Lung (tissue), 12 donors: ENCODE results near the gene NRG4. TPM values are rescaled to one million over a fixed set of nuclear protein-coding genes. Genes with fewer than 3 reads are reported as not detected.
A peak's percentile ranks its signal among the peaks of the same experiment; 100 is the strongest.

Source experiments
- ATAC-seq: fragments of 200-7000 bp; cut with Tn5 transposase; one replicate; pipeline ENCODE4 v1.9.1; 2020; ENCODE audit warnings: moderate number of reproducible peaks; ENCODE audit not compliant: insufficient read depth, low FRiP score
- DNase-seq, 3 donors: peaks; one replicate each; pipeline ENCODE4 v3.0.0-alpha.2; 2013 to 2017
- H3K27ac ChIP-seq, 2 donors: one replicate each; pipeline ENCODE4 v1.5.1; 2013; ENCODE audit warnings: mild to moderate bottlenecking in 2 of 2, moderate library complexity in 2 of 2, control low read depth in 1 of 2, inconsistent platforms in 1 of 2, low read depth in 1 of 2, low read length in 1 of 2
- H3K27me3 ChIP-seq, 3 donors: one replicate each; pipeline ENCODE4 v1.5.1; 2013; ENCODE audit warnings: low read length in 2 of 3; ENCODE audit not compliant: control insufficient read depth in 3 of 3, insufficient read depth in 3 of 3
- H3K36me3 ChIP-seq, 4 donors: one replicate each; pipeline ENCODE4 v1.5.1; 2013; ENCODE audit warnings: low read length in 4 of 4, mild to moderate bottlenecking in 1 of 4, moderate library complexity in 1 of 4; ENCODE audit not compliant: control insufficient read depth in 4 of 4, insufficient read depth in 4 of 4
- H3K4me1 ChIP-seq, 5 donors: one replicate each; pipeline ENCODE4 v1.5.1; 2013; ENCODE audit warnings: low read length in 5 of 5, mild to moderate bottlenecking in 2 of 5, moderate library complexity in 1 of 5; ENCODE audit not compliant: control insufficient read depth in 5 of 5, insufficient read depth in 5 of 5
- H3K4me3 ChIP-seq: one replicate; pipeline ENCODE4 v1.5.1; 2013; ENCODE audit warnings: mild to moderate bottlenecking, control low read depth, moderate library complexity
- H3K9ac ChIP-seq, 2 donors: one replicate each; pipeline ENCODE4 v1.5.1; 2013; ENCODE audit warnings: low read length in 2 of 2, control low read depth in 1 of 2; ENCODE audit not compliant: insufficient read depth in 1 of 2
- H3K9me3 ChIP-seq, 4 donors: one replicate each; pipeline ENCODE4 v1.5.1; 2013; ENCODE audit warnings: low read length in 3 of 4, mild to moderate bottlenecking in 1 of 4, moderate library complexity in 1 of 4; ENCODE audit not compliant: control insufficient read depth in 4 of 4, insufficient read depth in 3 of 4
- WGBS, 2 donors: extraction: QIAGEN DNeasy Blood & Tissue Kit; methylation state at CpG; one replicate each; pipeline ENCODE4 v1.1.7; 2013; 5-methylcytosine and 5-hydroxymethylcytosine counted together
- polyA plus RNA-seq, 2 donors: library from polyadenylated mRNA; stranded (reverse); fragments of 200-250 nt; gene quantifications; one replicate each; pipeline ENCODE4 v1.2.1, GENCODE V29; 2013
- total RNA-seq, 2 donors: library from RNA; depleted of rRNA in 1 of 2; stranded (reverse); fragments of >200 nt in 1 of 2; gene quantifications; one replicate each; pipeline ENCODE4 v1.2.1, GENCODE V29; 2014 to 2021
- TF ChIP-seq, protein P1 (sequence below): IDR thresholded peaks from 2 replicates; pipeline ENCODE4 v1.5.1; 2012; ENCODE audit warnings: mild to moderate bottlenecking; ENCODE audit errors: control extremely low read depth, extremely low read depth
- donor health status: control.
- donor health status: control.
- donor health status: Bipolar disorder and iron deficiency.
- donor health status: healthy.
- donor health status: DM: yes; HTN: yes; CAD: no.

The NRG4 gene
- total and polyA plus RNA-seq, 4 donors, result 0.65 to 4.8 (median 2.7) TPM

DNA sequence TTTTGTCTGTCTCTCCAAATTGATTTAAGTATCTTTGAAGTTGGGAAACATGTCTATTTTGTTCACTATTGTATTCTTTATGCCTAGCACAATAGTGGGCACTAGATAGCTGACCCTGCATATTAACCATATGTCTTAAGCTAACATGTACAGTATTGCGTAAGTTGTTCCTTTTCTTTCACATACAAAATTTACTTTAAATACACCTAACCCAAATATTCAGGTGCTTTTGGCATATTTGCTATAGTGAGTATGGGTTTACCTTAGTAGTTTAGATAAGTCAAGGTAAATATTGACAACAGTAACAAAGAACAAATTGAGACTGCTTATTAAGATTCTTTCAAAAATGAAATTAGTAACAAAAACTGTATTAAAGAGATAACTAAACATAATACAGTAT is 50.9 kb downstream of the NRG4 start:
- H3K4me1 ChIP-seq, result no peaks in the 10 kb centered on the region
- H3K36me3 ChIP-seq, result no peaks in the 10 kb centered on the region
- ATAC-seq (no peak), DNase-seq (peak in 1 of 3 donors; percentile 5)
- no peaks in the 10 kb centered on the region for H3K27me3 ChIP-seq
- peaks cover 0 to 3% (median 0%) of the 10 kb centered on the region in 4 donors for H3K9me3 ChIP-seq
- TF ChIP-seq, protein P1, sequence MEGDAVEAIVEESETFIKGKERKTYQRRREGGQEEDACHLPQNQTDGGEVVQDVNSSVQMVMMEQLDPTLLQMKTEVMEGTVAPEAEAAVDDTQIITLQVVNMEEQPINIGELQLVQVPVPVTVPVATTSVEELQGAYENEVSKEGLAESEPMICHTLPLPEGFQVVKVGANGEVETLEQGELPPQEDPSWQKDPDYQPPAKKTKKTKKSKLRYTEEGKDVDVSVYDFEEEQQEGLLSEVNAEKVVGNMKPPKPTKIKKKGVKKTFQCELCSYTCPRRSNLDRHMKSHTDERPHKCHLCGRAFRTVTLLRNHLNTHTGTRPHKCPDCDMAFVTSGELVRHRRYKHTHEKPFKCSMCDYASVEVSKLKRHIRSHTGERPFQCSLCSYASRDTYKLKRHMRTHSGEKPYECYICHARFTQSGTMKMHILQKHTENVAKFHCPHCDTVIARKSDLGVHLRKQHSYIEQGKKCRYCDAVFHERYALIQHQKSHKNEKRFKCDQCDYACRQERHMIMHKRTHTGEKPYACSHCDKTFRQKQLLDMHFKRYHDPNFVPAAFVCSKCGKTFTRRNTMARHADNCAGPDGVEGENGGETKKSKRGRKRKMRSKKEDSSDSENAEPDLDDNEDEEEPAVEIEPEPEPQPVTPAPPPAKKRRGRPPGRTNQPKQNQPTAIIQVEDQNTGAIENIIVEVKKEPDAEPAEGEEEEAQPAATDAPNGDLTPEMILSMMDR, result no peak
- H3K9ac ChIP-seq, result no peak overlapping the region
- no peak overlapping the region for H3K4me3 ChIP-seq
- no peak overlapping the region for H3K27ac ChIP-seq
- 83 to 84% methylated on average over 1 of the region's 1 CpG for WGBS, 2 donors

DNA sequence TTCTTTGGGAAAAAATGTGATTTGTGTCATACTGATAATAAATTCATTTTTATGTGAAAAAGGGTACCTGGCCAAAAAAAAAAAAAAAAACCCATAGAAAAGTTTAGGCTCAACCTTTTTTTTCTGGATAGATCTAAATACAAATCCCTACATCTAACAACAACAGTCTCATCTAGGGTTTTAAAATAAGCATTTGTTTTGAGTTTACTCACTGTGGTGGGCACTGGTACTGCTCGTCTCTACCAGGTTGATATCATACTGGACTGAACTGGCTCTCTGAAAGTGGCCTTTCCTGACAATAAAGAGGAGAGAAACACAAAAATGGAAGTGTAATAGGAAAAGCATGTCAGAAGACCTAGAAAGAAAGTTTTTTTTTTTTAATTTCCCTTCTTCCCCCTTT is 56.5 kb downstream of the NRG4 start:
- TF ChIP-seq, protein P1, result no peak
- WGBS, 2 donors, result 85 to 88% methylated on average over 1 of the region's 1 CpG
- DNase-seq, result no peak

DNA sequence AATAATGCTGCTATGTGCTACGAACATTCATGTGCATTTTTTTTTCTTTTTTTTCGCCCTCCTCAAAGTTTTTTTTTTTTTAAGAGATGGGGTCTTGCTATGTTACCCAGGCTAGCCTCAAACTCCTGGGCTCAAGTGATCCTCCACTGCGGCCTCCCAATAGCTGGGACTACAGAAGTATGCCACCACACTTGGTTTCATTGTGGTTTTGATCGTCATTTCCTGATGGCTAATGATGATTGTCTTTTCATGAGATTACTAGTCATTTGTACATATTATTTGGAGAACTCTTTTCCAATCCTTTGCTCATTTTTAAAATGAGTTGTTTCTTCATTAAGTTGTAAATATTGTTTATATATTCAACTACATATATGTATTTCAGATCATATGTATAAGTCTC is 59.7 kb downstream of the NRG4 start:
- Histone ChIP-seq H3K36me3 (no peaks in the 10 kb centered on the region), H3K27me3 (no peaks in the 10 kb centered on the region), H3K9ac (no peak overlapping the region), H3K27ac (no peak overlapping the region), H3K9me3 (no peaks in the 10 kb centered on the region), H3K4me3 (no peak overlapping the region), H3K4me1 (no peaks in the 10 kb centered on the region)
- 70 to 80% methylated on average over 4 of the region's 4 CpGs for WGBS, 2 donors
- DNase-seq, result no peak
- TF ChIP-seq, protein P1, result no peak
- no peak for ATAC-seq

More for the DNA sequence above, 56.5 kb downstream of the NRG4 start:
- no peaks in the 10 kb centered on the region for H3K36me3 ChIP-seq
- no peak overlapping the region for H3K27ac ChIP-seq
- H3K9me3 ChIP-seq, result no peaks in the 10 kb centered on the region
- H3K27me3 ChIP-seq, result no peaks in the 10 kb centered on the region
- no peak for ATAC-seq
- H3K4me1 ChIP-seq, result no peaks in the 10 kb centered on the region
- H3K4me3 ChIP-seq, result no peak overlapping the region
- no peak overlapping the region for H3K9ac ChIP-seq

DNA sequence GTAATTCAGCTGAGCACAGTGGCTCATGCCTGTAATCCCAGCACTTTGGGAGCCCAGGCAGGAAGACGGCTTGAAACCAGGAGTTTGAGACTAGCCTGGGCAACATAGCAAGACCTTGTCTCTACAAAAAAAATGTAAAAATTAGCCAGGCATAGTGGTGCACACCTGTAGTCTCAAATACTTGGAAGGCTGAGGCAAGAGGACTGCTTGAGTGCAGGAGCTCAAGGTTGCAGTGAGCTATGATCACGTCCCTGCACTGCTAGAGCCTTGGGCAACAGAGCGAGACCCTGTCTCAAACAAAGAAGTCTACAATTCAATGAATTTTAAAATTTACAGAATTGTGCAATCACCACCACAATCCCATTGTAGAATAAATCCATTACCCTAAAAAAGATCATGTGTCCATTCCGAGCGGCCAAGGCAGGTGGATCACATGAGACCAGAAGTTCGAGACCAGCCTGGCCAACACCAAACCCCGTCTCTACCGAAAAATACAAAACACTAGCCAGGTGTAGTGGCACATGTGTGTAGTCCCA is 63.4 kb downstream of the NRG4 start:
- no peak overlapping the region for H3K9ac ChIP-seq
- no peaks in the 10 kb centered on the region for H3K9me3 ChIP-seq
- ATAC-seq, result no peak

More for the DNA sequence above, 63.4 kb downstream of the NRG4 start:
- no peaks in the 10 kb centered on the region for H3K36me3 ChIP-seq
- no peak for DNase-seq
- H3K4me1 ChIP-seq, result no peaks in the 10 kb centered on the region
- TF ChIP-seq, protein P1, result no peak
- H3K27me3 ChIP-seq, result no peaks in the 10 kb centered on the region
- no peak overlapping the region for H3K27ac ChIP-seq
- 81 to 82% methylated on average over 8 of the region's 8 CpGs for WGBS, 2 donors
- no peak overlapping the region for H3K4me3 ChIP-seq
